ENCODE results near the gene IKZF2. TPM values are rescaled to one million over a fixed set of nuclear protein-coding genes. Genes with fewer than 3 reads are reported as not detected.

IKZF2 gene
- total RNA-seq, 1 donor: 15.1 TPM

DNA sequence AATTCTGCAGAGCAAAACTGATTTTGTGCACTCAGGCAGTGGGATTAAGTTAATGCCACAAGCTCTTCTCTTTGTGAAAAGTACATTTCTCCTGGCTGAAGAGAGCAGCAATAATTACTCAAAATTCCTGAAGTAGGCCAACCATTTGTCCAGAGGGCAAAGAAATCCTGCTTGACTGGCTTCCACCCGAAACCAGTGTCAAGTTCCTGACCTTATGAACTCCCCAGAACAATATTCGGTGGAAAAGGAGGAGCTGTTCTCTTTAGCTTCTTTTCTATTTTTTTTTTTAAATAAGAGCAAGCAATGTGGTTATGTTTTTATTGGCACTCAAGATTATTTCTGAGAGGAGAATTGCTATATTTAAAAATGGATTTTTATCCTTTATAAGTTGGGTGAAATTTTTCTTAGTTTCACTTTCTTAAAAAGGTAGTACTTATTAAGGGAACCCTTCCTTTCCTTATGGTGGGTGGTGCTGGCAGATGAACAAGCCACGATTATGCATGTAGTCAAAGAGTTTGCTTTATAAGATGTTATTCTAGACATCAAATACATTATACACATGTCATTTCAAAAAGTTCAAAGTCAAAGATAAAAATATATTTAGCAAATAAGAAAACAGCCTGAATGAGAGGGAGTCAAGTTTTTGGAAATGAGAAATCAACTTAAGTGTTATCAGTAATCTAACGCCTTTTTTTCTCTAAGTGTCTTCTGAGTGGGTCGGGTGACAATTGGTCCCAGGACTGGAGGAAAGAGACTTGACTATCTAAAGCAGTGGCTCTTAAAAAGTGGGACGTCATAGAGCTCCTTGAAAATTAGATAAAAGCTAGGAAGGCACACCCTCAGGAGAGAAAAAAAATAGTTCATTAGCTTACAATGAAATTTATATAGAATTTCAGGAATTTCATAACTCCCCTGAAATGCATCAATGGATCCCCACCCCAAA is 194.5 kb downstream of the IKZF2 start:
- TF ChIP-seq, protein P1, sequence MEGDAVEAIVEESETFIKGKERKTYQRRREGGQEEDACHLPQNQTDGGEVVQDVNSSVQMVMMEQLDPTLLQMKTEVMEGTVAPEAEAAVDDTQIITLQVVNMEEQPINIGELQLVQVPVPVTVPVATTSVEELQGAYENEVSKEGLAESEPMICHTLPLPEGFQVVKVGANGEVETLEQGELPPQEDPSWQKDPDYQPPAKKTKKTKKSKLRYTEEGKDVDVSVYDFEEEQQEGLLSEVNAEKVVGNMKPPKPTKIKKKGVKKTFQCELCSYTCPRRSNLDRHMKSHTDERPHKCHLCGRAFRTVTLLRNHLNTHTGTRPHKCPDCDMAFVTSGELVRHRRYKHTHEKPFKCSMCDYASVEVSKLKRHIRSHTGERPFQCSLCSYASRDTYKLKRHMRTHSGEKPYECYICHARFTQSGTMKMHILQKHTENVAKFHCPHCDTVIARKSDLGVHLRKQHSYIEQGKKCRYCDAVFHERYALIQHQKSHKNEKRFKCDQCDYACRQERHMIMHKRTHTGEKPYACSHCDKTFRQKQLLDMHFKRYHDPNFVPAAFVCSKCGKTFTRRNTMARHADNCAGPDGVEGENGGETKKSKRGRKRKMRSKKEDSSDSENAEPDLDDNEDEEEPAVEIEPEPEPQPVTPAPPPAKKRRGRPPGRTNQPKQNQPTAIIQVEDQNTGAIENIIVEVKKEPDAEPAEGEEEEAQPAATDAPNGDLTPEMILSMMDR (IDR thresholded peaks at IDR 0.05; ENCODE audit: insufficient read depth, low read depth, low read length): no peak
- DNase-seq (ENCODE audit: low read depth): no peak
- H3K4me3 ChIP-seq (ENCODE audit: low read depth, low read length): no peak overlapping the region

DNA sequence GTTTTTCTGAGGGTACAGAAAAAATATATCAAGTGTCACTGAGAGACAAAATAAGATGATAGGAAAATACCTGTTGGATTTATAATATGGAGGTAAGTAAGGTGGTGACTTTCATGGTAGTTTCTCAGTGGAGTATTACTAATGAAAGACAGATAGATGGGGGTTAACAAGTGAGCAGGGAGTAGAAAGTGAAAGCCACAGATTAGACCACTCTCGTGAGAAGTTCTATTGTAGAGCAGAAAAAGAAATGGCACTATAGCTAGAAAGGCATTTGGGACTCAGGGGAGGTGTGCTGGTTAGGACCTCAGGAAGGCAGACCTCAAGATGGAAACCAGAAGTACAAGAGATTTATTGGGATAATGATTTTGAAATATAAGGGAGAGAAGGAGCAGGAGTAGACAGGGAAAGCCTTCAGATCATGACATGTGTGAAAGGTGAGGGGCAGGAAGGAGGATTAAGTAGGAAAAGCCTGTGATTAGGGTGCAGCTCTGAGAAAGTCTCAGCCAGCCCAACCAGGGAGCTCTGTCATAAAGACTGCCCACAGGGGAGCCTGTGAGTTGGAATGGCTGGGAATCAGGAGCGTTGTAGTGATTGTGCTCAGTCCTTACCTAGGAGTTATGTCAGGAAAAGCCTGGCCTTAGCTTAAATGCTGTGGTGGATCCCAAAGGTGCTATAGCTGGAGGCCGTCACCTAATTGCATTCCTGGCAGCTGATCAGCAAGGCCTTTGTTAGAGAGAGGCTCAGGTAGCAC is 198.1 kb downstream of the IKZF2 start:
- H3K4me3 ChIP-seq (ENCODE audit: low read depth, low read length): no peak overlapping the region
- TF ChIP-seq, protein P1 (IDR thresholded peaks at IDR 0.05; ENCODE audit: insufficient read depth, low read depth, low read length): no peak
- no peak for DNase-seq (ENCODE audit: low read depth)

DNA sequence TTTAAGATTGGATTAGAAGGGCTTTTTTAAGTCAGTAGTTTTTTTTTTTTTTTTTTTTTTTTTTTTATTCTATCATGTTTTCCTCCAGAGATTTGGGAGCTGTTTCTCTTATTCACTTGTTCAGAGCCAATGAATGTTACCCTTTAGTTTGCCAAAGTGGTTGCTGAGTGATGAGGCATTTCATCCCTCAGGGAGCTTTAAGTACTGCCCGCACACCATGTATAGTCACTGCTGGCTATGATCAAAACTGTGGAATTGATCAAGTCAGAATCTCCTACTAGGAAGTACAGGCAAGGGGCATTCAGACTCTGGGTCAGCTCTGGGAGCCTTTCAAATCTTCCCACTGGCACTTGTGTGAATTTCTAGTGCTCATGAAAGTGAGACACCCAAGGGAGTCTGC is 201.6 kb downstream of the IKZF2 start:
- DNase-seq (ENCODE audit: low read depth): no peak
- no peak overlapping the region for H3K4me3 ChIP-seq (ENCODE audit: low read depth, low read length)
- TF ChIP-seq, protein P1 (IDR thresholded peaks at IDR 0.05; ENCODE audit: insufficient read depth, low read depth, low read length): no peak

Other genes with a start within 250 kb of the IKZF2 start
- gene SPAG16, start 132.9 kb upstream of the IKZF2 start, total RNA-seq: 38.3 and 56.1 TPM in 2 replicates